GM12878 (cell line): ENCODE measurements around the gene MDH1. TPM values are rescaled to one million over a fixed set of nuclear protein-coding genes. Genes with fewer than 3 reads are reported as not detected.

Experiments
- ATAC-seq: fragments of 200-7000 bp; cut with Tn5 transposase; 3 replicates; pipeline ENCODE4 v1.9.1; 2020; ENCODE audit warnings: mild to moderate bottlenecking, moderate library complexity
- BruUV-seq: library from RNA; stranded (reverse); fragments of 400-500 nt; replicated peaks from 2 replicates; lab custom pipeline; 2021; lab: Mats Ljungman, UMichigan
- CTCF ChIA-PET: fragments of 300-600 bp; sonication (Branson Sonifier 250); formaldehyde crosslinking; extraction: SDS; loops from one replicate; lab custom pipeline; 2021; ENCODE audit warnings: inconsistent platforms; lab: Yijun Ruan, JAX
- POLR2A ChIA-PET: fragments of 350-600 bp; formaldehyde crosslinking; extraction: SDS; loops from one replicate; lab custom pipeline; 2021; ENCODE audit warnings: inconsistent platforms; lab: Charles Lee
- RAD21 ChIA-PET: fragments of 300-600 bp; sonication (Branson Sonifier 250); formaldehyde crosslinking; loops from one replicate; lab custom pipeline; 2023; ENCODE audit warnings: antibody characterized with exemption; ENCODE audit not compliant: unreplicated experiment; lab: Charles Lee
- SMC1A ChIA-PET: fragments of 300-600 bp; sonication (Branson Sonifier 250); formaldehyde crosslinking; loops from one replicate; lab custom pipeline; 2023; ENCODE audit not compliant: unreplicated experiment, uncharacterized antibody; lab: Charles Lee
- DNase-seq: peaks from one replicate; pipeline ENCODE4 v3.0.0-alpha.2; 2011; ENCODE audit warnings: low read depth, low spot score
- FAIRE-seq: peaks from 3 replicates; lab custom pipeline; 2011; peaks lifted over from hg19 to GRCh38; lab: Jason Lieb, UNC
- H2AFZ ChIP-seq: 2 replicates; pipeline ENCODE4 v1.6.0; 2011; ENCODE audit warnings: low read depth, low read length, control low read depth; ENCODE audit not compliant: control insufficient read depth
- H3K27ac ChIP-seq: 2 replicates; pipeline ENCODE4 v1.5.1; 2011; ENCODE audit warnings: control low read depth; ENCODE audit not compliant: control insufficient read depth, insufficient read depth
- H3K27me3 ChIP-seq, 2 experiments: replicated peaks in 1 of 2; 2 replicates each; pipeline versions ENCODE4 v1.6.0 to v1.6.1; 2011; ENCODE audit warnings: low read length in 1 of 2; ENCODE audit not compliant: control insufficient read depth in 2 of 2, insufficient read depth in 2 of 2
- H3K36me3 ChIP-seq, 2 experiments: 2 replicates each; pipeline ENCODE4 v1.5.1; 2011; ENCODE audit warnings: low read length in 1 of 2; ENCODE audit not compliant: control insufficient read depth in 2 of 2, insufficient read depth in 2 of 2
- H3K4me1 ChIP-seq: 2 replicates; pipeline ENCODE4 v1.6.1; 2011; ENCODE audit warnings: mild to moderate bottlenecking, low read length, moderate library complexity, mixed read lengths; ENCODE audit not compliant: control insufficient read depth, insufficient read depth
- H3K4me2 ChIP-seq: 2 replicates; pipeline ENCODE4 v1.6.0; 2011; ENCODE audit warnings: control low read depth; ENCODE audit not compliant: control insufficient read depth, insufficient read depth
- H3K4me3 ChIP-seq: fragments of 200-600 bp; sonication (generic); 2 replicates; pipeline ENCODE4 v1.5.1; 2016
- H3K79me2 ChIP-seq: 2 replicates; pipeline ENCODE4 v1.6.0; 2011; ENCODE audit warnings: low read length; ENCODE audit not compliant: control insufficient read depth, insufficient read depth
- H3K9ac ChIP-seq: 2 replicates; pipeline ENCODE4 v1.8.0; 2011; ENCODE audit warnings: low read length, control low read depth, mixed read lengths; ENCODE audit not compliant: control insufficient read depth, insufficient read depth
- H3K9me3 ChIP-seq: replicated peaks from 3 replicates; pipeline ENCODE4 v1.5.1; 2011; ENCODE audit warnings: mild to moderate bottlenecking, low read length; ENCODE audit not compliant: control insufficient read depth, insufficient read depth
- H4K20me1 ChIP-seq: 2 replicates; pipeline ENCODE4 v1.6.0; 2011; ENCODE audit not compliant: control insufficient read depth, insufficient read depth
- BMI1 ChIP-seq: fragments of 450-650 bp; IDR thresholded peaks from 2 replicates; pipeline ENCODE4 v1.6.1; 2016; ENCODE audit warnings: mild to moderate bottlenecking, moderate library complexity, borderline replicate concordance
- KAT2A ChIP-seq: conservative IDR thresholded peaks from 2 replicates; pipeline ENCODE4 v1.6.1; 2011; ENCODE audit warnings: low read depth, low read length; ENCODE audit not compliant: control insufficient read depth
- KLF5 ChIP-seq: fragments of 450-650 bp; IDR thresholded peaks from 2 replicates; pipeline ENCODE4 v1.6.1; 2014; ENCODE audit warnings: mild to moderate bottlenecking; ENCODE audit not compliant: partially characterized antibody
- MAX ChIP-seq: IDR thresholded peaks from 2 replicates; pipeline ENCODE4 v1.6.1; 2012; ENCODE audit warnings: low read depth, low read length, improper control_type of control experiment
- NR2F1 ChIP-seq: fragments of 450-650 bp; conservative IDR thresholded peaks from 2 replicates; pipeline ENCODE4 v1.6.1; 2017; ENCODE audit warnings: mild to moderate bottlenecking
- POLR2AphosphoS2 ChIP-seq: IDR thresholded peaks from 2 replicates; pipeline ENCODE4 v1.6.1; 2011; ENCODE audit warnings: low read depth, mild to moderate bottlenecking, low read length, improper control_type of control experiment, moderate library complexity
- RELB ChIP-seq: fragments of 450-650 bp; IDR thresholded peaks from 2 replicates; pipeline ENCODE4 v1.6.1; 2017; ENCODE audit warnings: low read depth, mild to moderate bottlenecking, moderate library complexity
- SUZ12 ChIP-seq: fragments of 200-600 bp; sonication (generic); IDR thresholded peaks from one replicate; pipeline ENCODE4 v1.6.1; 2018; ENCODE audit warnings: antibody characterized with exemption, mild to moderate bottlenecking; ENCODE audit not compliant: unreplicated experiment
- WRNIP1 ChIP-seq: IDR thresholded peaks from 2 replicates; pipeline ENCODE4 v1.6.1; 2011; ENCODE audit warnings: low read depth, low read length, improper control_type of control experiment, borderline replicate concordance
- ZNF622 ChIP-seq: fragments of 450-650 bp; IDR thresholded peaks from 2 replicates; pipeline ENCODE4 v1.6.1; 2017; ENCODE audit warnings: mild to moderate bottlenecking, inconsistent platforms
- WGBS: methylation state at CpG from one replicate; pipeline ENCODE4 v1.1.6; 2016; ENCODE audit warnings: low lambda C conversion rate; ENCODE audit not compliant: insufficient replicate concordance, insufficient coverage; ENCODE audit errors: missing lambda C conversion rate; 5-methylcytosine and 5-hydroxymethylcytosine counted together
- in situ Hi-C: fragments of 300-500 bp; cut with MboI; formaldehyde crosslinking; loops from 9 replicates; pipeline ENCODE4 v1.14.3; 2018; ENCODE audit warnings: mixed read lengths
- intact Hi-C: fragments of 100-400 bp; cut with micrococcal nuclease; formaldehyde crosslinking; loops from one replicate; pipeline ENCODE4 v1.14.2; 2022; ENCODE audit not compliant: unreplicated experiment
- polyA plus RNA-seq, 11 experiments: library from polyadenylated mRNA; depleted of rRNA in 4 of 11; unstranded in 6 of 11; stranded (reverse) in 5 of 11; fragments of >200 nt; fragmentation: Nextera tagmentation in 4 of 11; fragmentation: Illumina TruSeq in 1 of 11; extraction: Ambion mirVana in 4 of 11; extraction: Trizol in 1 of 11; gene quantifications; 1 replicate in 1 of 11; 2 replicates in 10 of 11; pipeline versions ENCODE4 v1.2.1 to v1.2.3, GENCODE V29; 2011 to 2016; ENCODE audit warnings: inconsistent platforms in 2 of 11, missing spikeins in 2 of 11, low read depth in 1 of 11
- total RNA-seq, 4 experiments: library from RNA; depleted of rRNA in 3 of 4; stranded (reverse); fragments of >200 nt in 3 of 4; fragmentation: Illumina TruSeq in 1 of 4; extraction: Trizol in 1 of 4; gene quantifications; 2 replicates each; pipeline versions ENCODE4 v1.2.1 to v1.2.3, GENCODE V29; 2013 to 2021

MDH1 gene
- total and polyA plus RNA-seq, 10 of the 15 experiments (the other 5 are each of a cell fraction or from before 2014, with no cell fraction given): 254 to 1,581 (median 440) TPM

- no peak overlapping the region for H3K4me2 ChIP-seq
- CTCF ChIA-PET: no interaction called here
- ATAC-seq (no peak), DNase-seq (no peak), FAIRE-seq (no peak)
- WGBS: 30% methylated on average over 2 of the region's 2 CpGs
- H3K79me2 ChIP-seq: no peaks in the 10 kb centered on the region
- no peaks in the 10 kb centered on the region for H3K27me3 ChIP-seq
- H4K20me1 ChIP-seq: no peaks in the 10 kb centered on the region
- H3K27ac ChIP-seq: no peak overlapping the region
- POLR2A ChIA-PET: no interaction called here
- intact Hi-C loops: no loop called here
- BruUV-seq: no TSS peak
- RAD21 ChIA-PET: no interaction called here
- in situ Hi-C loops: no loop called here
- H3K4me3 ChIP-seq: no peak overlapping the region
- no peaks in the 10 kb centered on the region for H3K4me1 ChIP-seq
- no peak overlapping the region for H2AFZ ChIP-seq
- SMC1A ChIA-PET: no interaction called here
- no peak overlapping the region for H3K9ac ChIP-seq
- H3K36me3 ChIP-seq: no peaks in the 10 kb centered on the region
- TF ChIP-seq KLF5 (no peak), BMI1 (no peak), NR2F1 (no peak), RELB (no peak), WRNIP1 (no peak), MAX (no peak), ZNF622 (no peak), KAT2A (no peak), SUZ12 (no peak), POLR2AphosphoS2 (no peak)
- H3K9me3 ChIP-seq: no peaks in the 10 kb centered on the region
Observed at GRCh38 chr2:63614448-63614968, 25.7 kb downstream of the MDH1 start.
